Endothelial cell (in vitro differentiated cells): ENCODE measurements around the gene SLC38A1. TPM values are rescaled to one million over a fixed set of nuclear protein-coding genes. Genes with fewer than 3 reads are reported as not detected.
"Not testable (repeated sequence)": the region's sequence is repeated elsewhere in the genome, so short reads cannot be mapped to it uniquely, and the experiment has no call there.

Experiments
- DNase-seq: peaks from one replicate; pipeline ENCODE4 v3.0.0; 2021; ENCODE audit warnings: low spot score
- H3K27ac Mint-ChIP-seq: one replicate; pipeline ENCODE4 v1.8.0; 2021; ENCODE audit warnings: mixed read lengths, inconsistent platforms; ENCODE audit not compliant: unreplicated experiment
- H3K27me3 Mint-ChIP-seq: one replicate; pipeline ENCODE4 v1.8.0; 2021; ENCODE audit warnings: mild to moderate bottlenecking, moderate library complexity, mixed read lengths, inconsistent platforms; ENCODE audit not compliant: unreplicated experiment
- H3K36me3 Mint-ChIP-seq: one replicate; pipeline ENCODE4 v1.8.0; 2021; ENCODE audit warnings: mild to moderate bottlenecking, low read depth, mixed read lengths, inconsistent platforms; ENCODE audit not compliant: unreplicated experiment
- H3K4me1 Mint-ChIP-seq: one replicate; pipeline ENCODE4 v1.8.0; 2021; ENCODE audit warnings: mild to moderate bottlenecking, mixed read lengths, inconsistent platforms; ENCODE audit not compliant: unreplicated experiment
- H3K4me3 Mint-ChIP-seq: one replicate; pipeline ENCODE4 v1.8.0; 2021; ENCODE audit warnings: mild to moderate bottlenecking, mixed read lengths, inconsistent platforms; ENCODE audit not compliant: unreplicated experiment
- H3K9me3 Mint-ChIP-seq: one replicate; pipeline ENCODE4 v1.8.0; 2021; ENCODE audit warnings: mixed read lengths, inconsistent platforms; ENCODE audit not compliant: unreplicated experiment
- total RNA-seq: library from RNA; stranded (reverse); fragmentation: NEBNext Ultra II Directional; extraction: Animal tissue kit (Norgen Biotek cat#: 25700); gene quantifications from one replicate; pipeline ENCODE4 v1.2.1, GENCODE V29; 2021; ENCODE audit not compliant: unreplicated experiment
- TF ChIP-seq, protein P1 (sequence below): fragments of 200-600 bp; sonication (generic); IDR thresholded peaks from one replicate; pipeline ENCODE4 v1.5.0; 2021; ENCODE audit warnings: antibody characterized with exemption; ENCODE audit not compliant: unreplicated experiment

The SLC38A1 gene
- total RNA-seq, 1 donor from 2014 or later: 100 TPM

DNA sequence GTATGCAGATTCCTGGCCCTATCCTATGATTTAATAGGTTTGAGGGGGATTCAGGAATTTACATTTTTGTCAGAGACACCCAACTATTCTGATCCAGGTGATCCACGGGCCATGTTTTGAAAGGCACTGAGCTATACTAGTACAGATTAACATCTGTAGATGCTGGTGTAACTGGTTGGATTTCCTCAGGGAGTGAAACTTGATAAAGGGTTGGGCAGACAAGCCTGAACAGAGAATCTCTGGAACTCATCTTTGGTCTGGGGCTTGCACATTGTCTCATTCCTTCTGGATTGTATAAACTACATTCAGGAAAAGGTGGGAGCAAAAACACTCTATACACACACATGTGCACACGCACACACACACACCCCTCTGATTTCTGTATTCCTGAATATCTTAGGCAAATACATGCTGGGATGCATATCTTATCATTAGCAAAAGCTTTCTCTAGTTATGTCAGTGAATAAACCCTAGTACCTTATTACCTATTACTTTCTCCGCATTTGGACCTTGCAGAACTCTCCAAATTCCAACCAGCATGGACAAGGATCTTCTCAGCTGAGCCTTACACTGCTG is 104.6 kb downstream of the SLC38A1 start:
- no peak for DNase-seq
- Mint-ChIP-seq H3K27me3 (no peaks in the 10 kb centered on the region), H3K36me3 (no peaks in the 10 kb centered on the region), H3K9me3 (no peaks in the 10 kb centered on the region), H3K4me3 (no peak overlapping the region), H3K27ac (no peak overlapping the region), H3K4me1 (peaks cover 5% of the 10 kb centered on the region)
- TF ChIP-seq, protein P1, sequence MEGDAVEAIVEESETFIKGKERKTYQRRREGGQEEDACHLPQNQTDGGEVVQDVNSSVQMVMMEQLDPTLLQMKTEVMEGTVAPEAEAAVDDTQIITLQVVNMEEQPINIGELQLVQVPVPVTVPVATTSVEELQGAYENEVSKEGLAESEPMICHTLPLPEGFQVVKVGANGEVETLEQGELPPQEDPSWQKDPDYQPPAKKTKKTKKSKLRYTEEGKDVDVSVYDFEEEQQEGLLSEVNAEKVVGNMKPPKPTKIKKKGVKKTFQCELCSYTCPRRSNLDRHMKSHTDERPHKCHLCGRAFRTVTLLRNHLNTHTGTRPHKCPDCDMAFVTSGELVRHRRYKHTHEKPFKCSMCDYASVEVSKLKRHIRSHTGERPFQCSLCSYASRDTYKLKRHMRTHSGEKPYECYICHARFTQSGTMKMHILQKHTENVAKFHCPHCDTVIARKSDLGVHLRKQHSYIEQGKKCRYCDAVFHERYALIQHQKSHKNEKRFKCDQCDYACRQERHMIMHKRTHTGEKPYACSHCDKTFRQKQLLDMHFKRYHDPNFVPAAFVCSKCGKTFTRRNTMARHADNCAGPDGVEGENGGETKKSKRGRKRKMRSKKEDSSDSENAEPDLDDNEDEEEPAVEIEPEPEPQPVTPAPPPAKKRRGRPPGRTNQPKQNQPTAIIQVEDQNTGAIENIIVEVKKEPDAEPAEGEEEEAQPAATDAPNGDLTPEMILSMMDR: no peak

- H3K4me3 Mint-ChIP-seq, H3K27ac Mint-ChIP-seq, H3K27me3 Mint-ChIP-seq, H3K4me1 Mint-ChIP-seq, DNase-seq, H3K36me3 Mint-ChIP-seq, H3K9me3 Mint-ChIP-seq: not testable (repeated sequence)
Measured at GRCh38 chr12:46162549-46163076, 106.2 kb downstream of the SLC38A1 start.

GRCh38 chr12:46160981-46161690 is 107.7 kb downstream of the SLC38A1 start:
- Mint-ChIP-seq H3K27ac (no peak overlapping the region), H3K4me1 (peaks cover 5% of the 10 kb centered on the region), H3K9me3 (no peaks in the 10 kb centered on the region), H3K36me3 (no peaks in the 10 kb centered on the region), H3K4me3 (no peak overlapping the region), H3K27me3 (no peaks in the 10 kb centered on the region)
- DNase-seq: no peak
- TF ChIP-seq, protein P1: no peak

GRCh38 chr12:46160101-46160980 is 108.5 kb downstream of the SLC38A1 start:
- Mint-ChIP-seq H3K4me3 (no peak overlapping the region), H3K4me1 (peaks cover 5% of the 10 kb centered on the region), H3K36me3 (no peaks in the 10 kb centered on the region), H3K27me3 (no peaks in the 10 kb centered on the region), H3K9me3 (no peaks in the 10 kb centered on the region), H3K27ac (no peak overlapping the region)
- no peak for DNase-seq
- TF ChIP-seq, protein P1: no peak

DNA sequence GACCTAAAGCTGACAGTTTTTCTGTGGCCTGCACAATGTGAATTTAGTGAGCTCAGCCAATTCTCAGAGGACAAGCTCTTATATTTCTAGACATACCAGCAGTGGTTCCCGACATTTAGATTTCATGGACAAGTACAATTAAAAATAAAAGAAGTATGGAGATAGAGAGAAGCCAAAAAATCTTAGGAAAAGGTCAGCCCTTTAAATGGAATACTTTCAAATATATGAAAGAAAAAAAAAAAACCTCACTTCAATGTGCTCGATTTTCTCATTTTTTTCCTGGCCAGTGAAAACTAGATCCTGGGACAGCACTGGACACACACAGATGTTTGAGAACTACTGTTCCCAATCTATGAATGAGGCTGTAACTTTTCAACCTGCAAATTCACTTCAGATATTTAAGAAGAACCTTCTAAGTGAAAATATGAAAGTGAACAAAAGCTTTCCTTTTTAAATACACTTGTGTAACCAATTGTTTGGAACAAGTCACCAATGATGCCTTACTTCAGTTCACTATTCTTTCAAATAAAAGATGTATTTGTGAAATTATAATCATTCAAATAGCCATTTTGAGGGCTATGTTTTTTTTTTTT is 109.4 kb downstream of the SLC38A1 start:
- no peak for DNase-seq
- H3K9me3 Mint-ChIP-seq: no peaks in the 10 kb centered on the region
- no peaks in the 10 kb centered on the region for H3K36me3 Mint-ChIP-seq
- TF ChIP-seq, protein P1: no peak
- H3K4me3 Mint-ChIP-seq: no peak overlapping the region
- H3K27me3 Mint-ChIP-seq: no peaks in the 10 kb centered on the region
- no peak overlapping the region for H3K27ac Mint-ChIP-seq
- peaks cover 5% of the 10 kb centered on the region for H3K4me1 Mint-ChIP-seq
